B cell (primary cell): ENCODE measurements around the gene FAXC.

ENCODE experiments used
- CTCF ChIP-seq: fragments of 200-600 bp; IDR thresholded peaks from one replicate; pipeline ENCODE4 v1.8.0; 2022; ENCODE audit warnings: antibody characterized with exemption, mild to moderate bottlenecking
- EZH2 ChIP-seq: IDR thresholded peaks from 2 replicates; pipeline ENCODE4 v1.6.1; 2012; ENCODE audit warnings: borderline replicate concordance, low read depth, mild to moderate bottlenecking, moderate library complexity, low read length; ENCODE audit not compliant: insufficient read depth, poor library complexity, severe bottlenecking

GRCh38 chr6:99252421-99252820, 97.1 kb downstream of the FAXC start:
- TF ChIP-seq CTCF: no peak
- no peak for TF ChIP-seq EZH2
